HepG2 (cell line): ENCODE measurements around the gene PDE3B. TPM values are rescaled to one million over a fixed set of nuclear protein-coding genes. Genes with fewer than 3 reads are reported as not detected.

Source experiments
- AHR ChIP-seq: IDR thresholded peaks from 2 replicates; pipeline ENCODE4 v1.6.1; 2018; ENCODE audit warnings: missing genetic modification reagents, missing compliant biosample characterization
- ATF6 ChIP-seq: sonication (generic); formaldehyde crosslinking; conservative IDR thresholded peaks from 2 replicates; pipeline ENCODE4 v1.4.0; 2020; ENCODE audit warnings: missing genetic modification reagents
- FOXA3 ChIP-seq: IDR thresholded peaks from 2 replicates; pipeline ENCODE4 v1.6.1; 2016; ENCODE audit warnings: missing genetic modification reagents, missing compliant biosample characterization
- GMEB2 ChIP-seq: IDR thresholded peaks from 2 replicates; pipeline ENCODE4 v1.6.1; 2016; ENCODE audit warnings: missing biosample characterization, missing genetic modification reagents, low read depth
- HOXA7 ChIP-seq: sonication (generic); formaldehyde crosslinking; IDR thresholded peaks from 2 replicates; pipeline ENCODE4 v1.8.1; 2022; ENCODE audit warnings: mild to moderate bottlenecking, missing genetic modification reagents, moderate library complexity
- KIAA2018 ChIP-seq: sonication (generic); formaldehyde crosslinking; IDR thresholded peaks from 2 replicates; pipeline ENCODE4 v1.5.0; 2020; ENCODE audit warnings: mild to moderate bottlenecking, missing genetic modification reagents, borderline replicate concordance
- NFKBIZ ChIP-seq: IDR thresholded peaks from 2 replicates; pipeline ENCODE4 v1.6.1; 2018; ENCODE audit warnings: missing genetic modification reagents, missing compliant biosample characterization
- RFXANK ChIP-seq: IDR thresholded peaks from 2 replicates; pipeline ENCODE4 v1.6.1; 2016
- SIX1 ChIP-seq: sonication (generic); formaldehyde crosslinking; IDR thresholded peaks from 2 replicates; pipeline ENCODE4 v1.4.0; 2020; ENCODE audit warnings: missing genetic modification reagents, borderline replicate concordance
- SP2 ChIP-seq: sonication (generic); formaldehyde crosslinking; IDR thresholded peaks from 2 replicates; pipeline ENCODE4 v1.5.1; 2020; ENCODE audit warnings: mild to moderate bottlenecking, missing genetic modification reagents
- ZFP82 ChIP-seq: sonication (generic); formaldehyde crosslinking; IDR thresholded peaks from 2 replicates; pipeline ENCODE4 v1.5.1; 2020; ENCODE audit warnings: mild to moderate bottlenecking, missing genetic modification reagents, borderline replicate concordance
- ZKSCAN1 ChIP-seq: fragments of 150-350 bp; IDR thresholded peaks from 2 replicates; pipeline ENCODE4 v1.6.1; 2014; ENCODE audit warnings: low read length
- ZNF552 ChIP-seq: sonication (generic); formaldehyde crosslinking; IDR thresholded peaks from 2 replicates; pipeline ENCODE4 v1.9.0; 2022; ENCODE audit warnings: missing genetic modification reagents, mild to moderate bottlenecking, borderline replicate concordance
- ZNF567 ChIP-seq: sonication (generic); formaldehyde crosslinking; IDR thresholded peaks from 2 replicates; pipeline ENCODE4 v1.8.1; 2023; ENCODE audit warnings: mild to moderate bottlenecking, missing genetic modification reagents, borderline replicate concordance
- polyA plus RNA-seq, 8 experiments: library from polyadenylated mRNA; depleted of rRNA in 3 of 8; stranded (reverse) in 7 of 8; unstranded in 1 of 8; fragments of >200 nt; fragmentation: Illumina TruSeq in 4 of 8; extraction: Trizol in 4 of 8; gene quantifications; 2 replicates each; pipeline versions ENCODE4 v1.2.1 to v1.2.3, GENCODE V29; 2011 to 2016; ENCODE audit warnings: low read depth in 4 of 8, missing spikeins in 1 of 8, mixed read lengths in 1 of 8; ENCODE audit not compliant: insufficient read depth in 1 of 8
- total RNA-seq, 5 experiments: library from RNA; depleted of rRNA; stranded (reverse); fragments of >200 nt; fragmentation: Illumina TruSeq; extraction: Trizol; gene quantifications; 2 replicates each; pipeline ENCODE4 v1.2.3, GENCODE V29; 2016; ENCODE audit warnings: low read depth in 1 of 5

Gene PDE3B
- total and polyA plus RNA-seq, 2 of the 13 experiments (the other 11 are each of a cell fraction or from before 2014, with no cell fraction given) = 14.1 to 26.5 TPM

GRCh38 chr11:14619603-14620531 lies 23.7 kb upstream of the PDE3B start (continued):
- no peak for TF ChIP-seq GMEB2 (CRISPR knock-in tag)
- no peak for TF ChIP-seq ZKSCAN1
- TF ChIP-seq SIX1 (CRISPR knock-in tag) = peak; percentile 89; the same call in 1 of the 2 replicates
- TF ChIP-seq KIAA2018 (CRISPR knock-in tag) = 0 out of 2 replicates have a peak, but pooled peaks have one; percentile 36
- no peak for TF ChIP-seq ATF6 (CRISPR knock-in tag)
- TF ChIP-seq ZFP82 = no peak
- TF ChIP-seq FOXA3 (CRISPR knock-in tag) = peak; percentile 93
- no peak for TF ChIP-seq NFKBIZ (CRISPR knock-in tag)
- TF ChIP-seq ZNF567 (CRISPR knock-in tag) = no peak
- TF ChIP-seq RFXANK (CRISPR knock-in tag) = no peak
- no peak for TF ChIP-seq HOXA7
- TF ChIP-seq ZNF552 (CRISPR knock-in tag) = no peak
- TF ChIP-seq AHR (CRISPR knock-in tag) = no peak
- TF ChIP-seq SP2 = no peak
